Keratinocyte (primary cell): ENCODE measurements around the gene LPXN. TPM values are rescaled to one million over a fixed set of nuclear protein-coding genes. Genes with fewer than 3 reads are reported as not detected.

Source experiments
- DNase-seq: peaks from one replicate; pipeline ENCODE4 v3.0.0-alpha.2; 2011; ENCODE audit warnings: low read depth, missing footprints, low spot score
- FAIRE-seq: peaks from 2 replicates; lab custom pipeline; 2011; peaks lifted over from hg19 to GRCh38; lab: Jason Lieb, UNC
- H2AFZ ChIP-seq: 2 replicates; pipeline ENCODE4 v1.6.0; 2012; ENCODE audit warnings: low read length, control low read depth, inconsistent platforms; ENCODE audit not compliant: control insufficient read depth
- H3K27ac ChIP-seq: 2 replicates; pipeline ENCODE4 v1.5.1; 2011; ENCODE audit warnings: low read length; ENCODE audit not compliant: control insufficient read depth, insufficient read depth
- H3K27me3 ChIP-seq: 3 replicates; pipeline ENCODE4 v1.6.0; 2011; ENCODE audit warnings: low read length; ENCODE audit not compliant: control insufficient read depth, insufficient read depth; ENCODE audit errors: extremely low read depth
- H3K36me3 ChIP-seq, 2 experiments: 2 replicates in 1 of 2; 3 replicates in 1 of 2; pipeline ENCODE4 v1.5.1; 2011; ENCODE audit warnings: low read length in 2 of 2, mild to moderate bottlenecking in 1 of 2; ENCODE audit not compliant: control insufficient read depth in 2 of 2, insufficient read depth in 2 of 2; ENCODE audit errors: extremely low read depth in 1 of 2
- H3K4me1 ChIP-seq: 3 replicates; pipeline ENCODE4 v1.5.1; 2011; ENCODE audit warnings: low read length; ENCODE audit not compliant: control insufficient read depth, insufficient read depth; ENCODE audit errors: extremely low read depth
- H3K4me2 ChIP-seq: 3 replicates; pipeline ENCODE4 v1.6.0; 2011; ENCODE audit warnings: low read depth, low read length; ENCODE audit not compliant: control insufficient read depth, insufficient read depth; ENCODE audit errors: extremely low read depth
- H3K4me3 ChIP-seq, 3 experiments: fragments of 200-600 bp in 1 of 3; sonication (generic) in 1 of 3; 2 replicates in 2 of 3; 3 replicates in 1 of 3; pipeline ENCODE4 v1.5.1; 2011 to 2016; ENCODE audit warnings: low read length in 3 of 3, mild to moderate bottlenecking in 3 of 3, control low read depth in 2 of 3, inconsistent platforms in 1 of 3, low read depth in 1 of 3, mixed read lengths in 1 of 3, mixed run types in 1 of 3, moderate library complexity in 1 of 3; ENCODE audit not compliant: control insufficient read depth in 2 of 3, insufficient read depth in 2 of 3; ENCODE audit errors: extremely low read depth in 1 of 3
- H3K79me2 ChIP-seq: 2 replicates; pipeline ENCODE4 v1.6.0; 2012; ENCODE audit warnings: low read length; ENCODE audit not compliant: control insufficient read depth, insufficient read depth
- H3K9ac ChIP-seq: 3 replicates; pipeline ENCODE4 v1.6.0; 2011; ENCODE audit warnings: low read length; ENCODE audit not compliant: control insufficient read depth, insufficient read depth; ENCODE audit errors: extremely low read depth
- H3K9me1 ChIP-seq: 3 replicates; pipeline ENCODE4 v1.6.0; 2011; ENCODE audit warnings: low read length; ENCODE audit not compliant: control insufficient read depth, insufficient read depth; ENCODE audit errors: extremely low read depth
- H3K9me3 ChIP-seq: 2 replicates; pipeline ENCODE4 v1.5.1; 2012; ENCODE audit warnings: low read depth, low read length; ENCODE audit not compliant: control insufficient read depth
- H4K20me1 ChIP-seq: 3 replicates; pipeline ENCODE4 v1.6.0; 2011; ENCODE audit warnings: low read length; ENCODE audit not compliant: control insufficient read depth, insufficient read depth; ENCODE audit errors: extremely low read depth
- CTCF ChIP-seq, 3 experiments: IDR thresholded peaks in 1 of 3; conservative IDR thresholded peaks in 1 of 3; optimal IDR thresholded peaks in 1 of 3; 2 replicates in 2 of 3; 3 replicates in 1 of 3; pipeline versions ENCODE3 to v1.5.1; 2011; ENCODE audit warnings: low read length in 3 of 3, mild to moderate bottlenecking in 3 of 3, moderate library complexity in 2 of 3, control low read depth in 1 of 3, inconsistent platforms in 1 of 3; ENCODE audit not compliant: insufficient read depth in 2 of 3; ENCODE audit errors: extremely low read depth in 1 of 3
- EZH2 ChIP-seq: IDR thresholded peaks from one replicate; pipeline ENCODE4 v1.6.1; 2012; ENCODE audit warnings: inconsistent platforms, mild to moderate bottlenecking, low read length, moderate library complexity
- dilution Hi-C: fragments of 300-500 bp; cut with MboI; formaldehyde crosslinking; loops from one replicate; pipeline ENCODE4 v1.7.0; 2020; ENCODE audit warnings: low sequenced_read_pairs; ENCODE audit not compliant: extremely low pct_ligation_motif_present
- polyA plus RNA-seq, 5 experiments: library from polyadenylated mRNA; depleted of rRNA in 3 of 5; stranded (reverse) in 3 of 5; stranded (forward) in 1 of 5; unstranded in 1 of 5; fragments of >200 nt; gene quantifications; 1 replicate in 1 of 5; 2 replicates in 3 of 5; 3 replicates in 1 of 5; pipeline versions ENCODE4 v1.2.1 to v1.2.3, GENCODE V29; 2011 to 2012; ENCODE audit warnings: missing spikeins in 2 of 5, low read depth in 1 of 5, low replicate concordance in 1 of 5

The LPXN gene
- polyA plus RNA-seq, 1 donor (not counting 4 experiments of a cell fraction or from before 2014, with no cell fraction given), result 83.9 TPM

DNA sequence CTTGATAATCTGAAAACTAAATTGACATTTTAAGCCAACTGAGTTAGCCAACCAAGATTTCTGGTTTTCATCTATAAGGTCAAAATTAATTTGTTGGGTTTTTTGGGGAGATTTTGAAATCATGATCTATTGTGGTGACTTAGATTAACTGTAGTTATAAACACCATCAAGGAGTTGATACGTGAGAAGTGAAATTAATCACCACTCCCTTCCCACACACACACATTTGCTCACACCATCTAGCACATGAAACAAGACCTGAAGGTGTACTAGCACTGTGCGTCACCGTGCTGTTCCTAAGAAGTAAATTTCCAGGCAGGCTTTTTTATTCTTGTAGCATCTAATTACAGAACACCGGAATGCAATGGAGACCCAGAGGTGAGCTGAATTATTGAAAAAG lies 69.8 kb downstream of the LPXN start:
- no peaks in the 10 kb centered on the region for H3K4me1 ChIP-seq
- TF ChIP-seq EZH2, result no peak
- no peaks in the 10 kb centered on the region for H3K79me2 ChIP-seq
- H3K4me3 ChIP-seq, result no peak overlapping the region
- H3K27me3 ChIP-seq, result no peaks in the 10 kb centered on the region
- no peaks in the 10 kb centered on the region for H4K20me1 ChIP-seq
- peaks cover 0 to 1% of the 10 kb centered on the region in 2 experiments for H3K36me3 ChIP-seq
- FAIRE-seq (no peak), DNase-seq (no peak)
- H3K9me1 ChIP-seq, result no peaks in the 10 kb centered on the region
- dilution Hi-C loops, result no loop called here
- no peak overlapping the region for H3K27ac ChIP-seq
- H2AFZ ChIP-seq, result no peak overlapping the region
- no peak overlapping the region for H3K9ac ChIP-seq
- no peaks in the 10 kb centered on the region for H3K9me3 ChIP-seq
- H3K4me2 ChIP-seq, result no peak overlapping the region

- dilution Hi-C loops, result no loop called here
- Histone ChIP-seq H3K9ac (no peak overlapping the region), H3K4me1 (no peaks in the 10 kb centered on the region), H3K4me3 (no peak overlapping the region), H3K9me1 (no peaks in the 10 kb centered on the region), H3K36me3 (peaks cover 0 to 1% of the 10 kb centered on the region in 2 experiments), H4K20me1 (no peaks in the 10 kb centered on the region), H2AFZ (no peak overlapping the region), H3K79me2 (no peaks in the 10 kb centered on the region), H3K4me2 (no peak overlapping the region), H3K27ac (no peak overlapping the region), H3K9me3 (no peaks in the 10 kb centered on the region), H3K27me3 (no peaks in the 10 kb centered on the region)
- no peak for TF ChIP-seq CTCF (optimal IDR thresholded peaks at IDR 0.05 in 1 of 3, IDR thresholded peaks at IDR 0.05 in 1 of 3, conservative IDR thresholded peaks at IDR 0.05 in 1 of 3; ENCODE audit: extremely low read depth in 1 of 3, insufficient read depth in 2 of 3, low read length in 3 of 3)
- TF ChIP-seq EZH2, result no peak
- no peak for FAIRE-seq
- DNase-seq, result no peak
These were observed 71.4 kb downstream of the LPXN start for GRCh38 chr11:58504232-58504631.

GRCh38 chr11:58503361-58503856 lies 72.2 kb downstream of the LPXN start:
- TF ChIP-seq CTCF (optimal IDR thresholded peaks at IDR 0.05 in 1 of 3, IDR thresholded peaks at IDR 0.05 in 1 of 3, conservative IDR thresholded peaks at IDR 0.05 in 1 of 3; ENCODE audit: extremely low read depth in 1 of 3, insufficient read depth in 2 of 3, low read length in 3 of 3), result no peak
- TF ChIP-seq EZH2, result no peak
- H3K4me2 ChIP-seq, result no peak overlapping the region
- no peak overlapping the region for H3K4me3 ChIP-seq
- no peak overlapping the region for H3K9ac ChIP-seq
- H4K20me1 ChIP-seq, result no peaks in the 10 kb centered on the region
- H3K36me3 ChIP-seq, result peaks cover 0 to 1% of the 10 kb centered on the region in 2 experiments
- H3K4me1 ChIP-seq, result peaks cover under 1% of the 10 kb centered on the region
- dilution Hi-C loops, result no loop called here
- no peaks in the 10 kb centered on the region for H3K9me3 ChIP-seq
- no peaks in the 10 kb centered on the region for H3K79me2 ChIP-seq
- no peak overlapping the region for H3K27ac ChIP-seq
- H2AFZ ChIP-seq, result no peak overlapping the region
- H3K9me1 ChIP-seq, result no peaks in the 10 kb centered on the region
- DNase-seq (no peak), FAIRE-seq (no peak)
- no peaks in the 10 kb centered on the region for H3K27me3 ChIP-seq
